ENCODE measurements around the gene ZNF862.

GRCh38 chr7:149850007-149850594 is 11.9 kb downstream of the ZNF862 start:
- TF ChIP-seq CTCF (conservative IDR thresholded peaks at IDR 0.05; ENCODE audit: low read length): 0 out of 2 replicates have a peak, but pooled peaks have one; percentile 12
- TF ChIP-seq EZH2phosphoT487 (IDR thresholded peaks at IDR 0.05; ENCODE audit: borderline replicate concordance): no peak
